GM19468 (cell line): ENCODE data around the gene SERP2.

Source experiments
- ATAC-seq: cut with Tn5 transposase; IDR thresholded peaks from one replicate; pipeline ENCODE4 v1.9.1; 2021; ENCODE audit warnings: mild to moderate bottlenecking, moderate library complexity, moderate number of reproducible peaks; ENCODE audit not compliant: unreplicated experiment; ENCODE audit errors: extremely low read depth

The SERP2 gene

GRCh38 chr13:44431150-44431549 lies 57.5 kb downstream of the SERP2 start:
- no peak for ATAC-seq

GRCh38 chr13:44432650-44433049 lies 59.0 kb downstream of the SERP2 start:
- ATAC-seq = no peak

DNA sequence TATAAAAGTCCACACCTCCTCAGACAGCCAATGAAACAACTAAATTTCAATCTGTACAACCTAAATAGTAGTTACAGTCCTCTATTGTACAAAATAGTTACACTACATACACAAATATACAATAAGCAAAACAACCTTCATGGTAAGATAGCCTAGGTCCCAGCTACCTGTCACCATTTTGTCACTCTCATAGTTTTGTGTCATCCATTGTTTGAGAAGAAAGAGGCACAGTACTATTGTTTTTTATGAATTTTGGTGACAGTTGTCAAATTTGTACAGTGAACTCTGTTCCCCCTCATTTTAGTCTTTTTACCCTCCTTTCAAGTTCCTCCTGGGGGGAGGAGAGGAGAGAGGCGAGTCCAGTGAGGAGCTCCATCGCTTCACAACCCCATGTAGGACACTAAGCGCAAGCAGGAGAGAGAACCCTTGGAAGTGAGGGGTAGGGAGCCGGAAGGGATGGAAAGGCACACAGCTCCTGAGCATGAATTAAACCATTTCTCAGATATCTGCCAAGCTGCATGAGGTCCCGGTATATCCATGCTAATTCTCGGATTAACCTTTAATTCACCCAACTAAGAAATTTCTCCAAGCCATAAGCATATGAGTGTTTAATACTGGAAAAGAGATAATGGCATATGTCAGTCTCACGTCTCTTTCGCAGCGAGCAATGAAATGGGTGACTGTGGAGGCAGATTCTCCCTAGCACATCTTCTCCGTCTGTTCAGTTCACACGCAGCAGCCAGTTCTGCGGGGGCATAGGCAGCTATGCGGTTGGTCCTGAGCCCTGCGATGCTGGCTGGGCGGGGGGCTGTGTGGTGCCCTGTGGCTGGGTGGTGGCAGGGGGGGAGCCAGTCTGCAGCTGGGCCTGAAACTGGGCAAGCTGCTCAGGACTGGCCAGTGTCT lies 60.5 kb downstream of the SERP2 start:
- ATAC-seq = no peak

DNA sequence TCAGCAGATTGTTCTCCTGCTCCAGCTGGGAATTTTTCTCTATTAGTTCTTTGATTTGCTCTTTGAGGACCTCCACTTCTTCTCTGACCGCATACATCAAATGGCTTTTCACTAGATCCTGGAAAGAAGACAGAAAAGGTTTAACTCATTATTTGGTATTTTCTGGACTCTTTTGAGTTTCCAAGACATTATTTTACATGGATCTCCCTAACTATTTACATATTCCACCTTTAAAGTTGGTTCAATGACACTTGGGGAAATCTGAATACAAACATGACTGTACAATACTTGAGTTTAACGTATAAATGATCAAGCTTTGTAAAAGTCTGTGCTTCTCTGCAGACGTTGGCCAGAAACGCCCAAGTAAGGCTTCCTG lies 61.1 kb downstream of the SERP2 start:
- ATAC-seq = no peak

DNA sequence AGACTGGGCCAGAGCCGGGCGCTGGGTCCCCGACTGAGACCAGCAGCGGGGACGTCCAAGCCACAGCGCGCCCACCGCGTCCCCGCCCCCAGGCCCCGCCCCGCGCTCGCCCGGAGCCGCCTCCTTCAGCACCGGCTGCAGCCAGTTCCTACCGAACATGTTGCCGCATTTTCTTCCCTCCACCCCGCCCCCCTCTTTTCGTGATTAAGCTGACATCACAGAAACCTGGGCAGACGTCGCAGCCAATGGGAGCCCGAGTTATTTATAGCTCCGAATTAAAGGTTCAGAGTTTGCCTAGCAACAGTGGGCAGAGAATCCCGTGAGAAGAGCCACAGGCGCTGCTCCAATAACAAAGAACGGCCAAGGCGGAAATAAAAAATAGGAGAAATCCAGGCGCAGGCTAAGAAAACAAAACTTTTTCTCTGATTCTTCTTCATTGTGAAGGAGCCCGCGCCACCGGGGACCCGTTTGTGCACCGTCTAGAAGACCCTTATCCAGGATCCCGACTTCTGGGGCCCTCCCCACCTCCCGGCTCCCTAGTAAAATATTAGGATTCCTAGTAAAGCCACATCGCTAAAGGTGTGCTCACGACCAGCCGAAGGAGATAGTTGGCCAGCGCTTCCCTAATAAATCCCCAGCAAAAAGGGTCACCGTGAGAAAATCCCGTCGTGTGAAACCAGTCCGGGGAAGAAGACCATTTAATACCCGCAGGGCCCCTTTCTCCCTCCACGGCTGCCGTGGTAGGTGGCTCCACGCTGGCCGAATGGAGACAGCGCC lies 61.7 kb downstream of the SERP2 start:
- ATAC-seq = no peak

GRCh38 chr13:44435919-44436510 lies 62.4 kb downstream of the SERP2 start:
- ATAC-seq = no peak

- ATAC-seq = no peak
Observed at GRCh38 chr13:44436589-44437337, 63.1 kb downstream of the SERP2 start.

- ATAC-seq = no peak
Observed at GRCh38 chr13:44437356-44438233, 64.0 kb downstream of the SERP2 start.

DNA sequence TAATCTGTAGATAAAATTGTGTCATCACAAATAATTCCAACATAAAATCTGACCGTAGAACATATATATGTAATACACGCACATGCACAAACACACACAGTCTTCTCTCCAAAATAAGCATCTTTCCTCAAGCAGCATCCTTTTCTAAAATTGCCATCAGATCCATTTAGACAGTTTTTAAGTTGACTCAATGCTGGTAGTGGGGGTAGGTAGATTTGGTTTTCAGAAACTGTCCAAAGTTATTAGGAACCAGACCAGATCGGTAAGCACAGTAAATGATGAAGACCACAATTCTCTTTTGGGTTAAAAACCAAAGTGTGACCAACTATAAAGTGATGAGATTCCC lies 64.6 kb downstream of the SERP2 start:
- no peak for ATAC-seq

- ATAC-seq = no peak
Observed at GRCh38 chr13:44439452-44440024, 65.9 kb downstream of the SERP2 start.

- ATAC-seq = no peak
Observed at GRCh38 chr13:44440046-44440608, 66.5 kb downstream of the SERP2 start.
